Thymus (tissue), 11 donors: ENCODE data around the gene AKAP11. TPM values are rescaled to one million over a fixed set of nuclear protein-coding genes. Genes with fewer than 3 reads are reported as not detected.

Source experiments
- DNase-seq, 9 donors: peaks; one replicate each; pipeline ENCODE4 v3.0.0-alpha.2; 2013; ENCODE audit warnings: low spot score in 9 of 9, low read depth in 6 of 9, missing footprints in 1 of 9
- H3K27ac ChIP-seq, 2 donors: one replicate each; pipeline ENCODE4 v1.5.1; 2013; ENCODE audit warnings: control low read depth in 1 of 2, low read depth in 1 of 2, low read length in 1 of 2, mild to moderate bottlenecking in 1 of 2, moderate library complexity in 1 of 2
- H3K27me3 ChIP-seq, 2 donors: one replicate each; pipeline ENCODE4 v1.5.1; 2013; ENCODE audit warnings: low read length in 1 of 2; ENCODE audit not compliant: control insufficient read depth in 2 of 2, insufficient read depth in 1 of 2
- H3K36me3 ChIP-seq, 2 donors: one replicate each; pipeline ENCODE4 v1.5.1; 2013; ENCODE audit warnings: low read length in 1 of 2, mild to moderate bottlenecking in 1 of 2, moderate library complexity in 1 of 2; ENCODE audit not compliant: control insufficient read depth in 2 of 2, insufficient read depth in 2 of 2
- H3K4me1 ChIP-seq, 2 donors: one replicate each; pipeline ENCODE4 v1.5.1; 2013; ENCODE audit warnings: low read length in 2 of 2; ENCODE audit not compliant: control insufficient read depth in 2 of 2, insufficient read depth in 2 of 2
- H3K4me3 ChIP-seq, 2 donors: one replicate each; pipeline ENCODE4 v1.5.1; 2013; ENCODE audit warnings: low read length in 2 of 2, control low read depth in 1 of 2, mild to moderate bottlenecking in 1 of 2
- H3K9me3 ChIP-seq, 2 donors: one replicate each; pipeline ENCODE4 v1.5.1; 2013; ENCODE audit warnings: low read length in 1 of 2, mild to moderate bottlenecking in 1 of 2; ENCODE audit not compliant: control insufficient read depth in 2 of 2, insufficient read depth in 1 of 2
- WGBS: extraction: QIAGEN DNeasy Blood & Tissue Kit; methylation state at CpG from one replicate; pipeline ENCODE4 v1.1.7; 2013; 5-methylcytosine and 5-hydroxymethylcytosine counted together
- polyA plus RNA-seq: library from polyadenylated mRNA; stranded (reverse); fragments of 200-250 nt; gene quantifications from one replicate; pipeline ENCODE4 v1.2.3, GENCODE V29; 2013
- total RNA-seq: library from RNA; stranded (reverse); fragments of 120-200 nt; gene quantifications from one replicate; pipeline ENCODE4 v1.2.4, GENCODE V29; 2013
- donor health status: healthy.

Gene AKAP11
- total and polyA plus RNA-seq, 2 donors = 10.3 to 13.4 TPM

GRCh38 chr13:42312817-42313431 lies 41.0 kb downstream of the AKAP11 start:
- no peak overlapping the region for H3K27ac ChIP-seq
- no peaks in the 10 kb centered on the region for H3K4me1 ChIP-seq
- WGBS = 97% methylated on average over 2 of the region's 2 CpGs
- no peaks in the 10 kb centered on the region for H3K9me3 ChIP-seq
- no peak overlapping the region for H3K4me3 ChIP-seq
- peaks cover 3 to 29% of the 10 kb centered on the region in 2 donors for H3K36me3 ChIP-seq
- H3K27me3 ChIP-seq = no peaks in the 10 kb centered on the region
- no peak for DNase-seq

- no peak for DNase-seq
- Histone ChIP-seq H3K36me3 (peaks cover 0 to 11% of the 10 kb centered on the region in 2 donors), H3K9me3 (no peaks in the 10 kb centered on the region), H3K27ac (no peak overlapping the region), H3K27me3 (no peaks in the 10 kb centered on the region), H3K4me3 (no peak overlapping the region), H3K4me1 (peaks cover 0 to 2% of the 10 kb centered on the region in 2 donors)
- WGBS = 97% methylated on average over 3 of the region's 3 CpGs
Observed at GRCh38 chr13:42318570-42318969, 46.6 kb downstream of the AKAP11 start.

- peaks cover 0 to 11% of the 10 kb centered on the region in 2 donors for H3K36me3 ChIP-seq
- H3K9me3 ChIP-seq = no peaks in the 10 kb centered on the region
- H3K4me3 ChIP-seq = no peak overlapping the region
- DNase-seq = peak in 3 of 9 donors; percentile 13 to 27 (median 16)
- H3K27me3 ChIP-seq = no peaks in the 10 kb centered on the region
- WGBS = 87% methylated on average over 4 of the region's 4 CpGs
- peaks cover 0 to 2% of the 10 kb centered on the region in 2 donors for H3K4me1 ChIP-seq
- H3K27ac ChIP-seq = no peak overlapping the region
Observed at GRCh38 chr13:42320375-42320787, 48.4 kb downstream of the AKAP11 start.

GRCh38 chr13:42322806-42323205 lies 50.9 kb downstream of the AKAP11 start:
- Histone ChIP-seq H3K4me3 (no peak overlapping the region), H3K4me1 (peaks cover 0 to 2% of the 10 kb centered on the region in 2 donors), H3K27me3 (no peaks in the 10 kb centered on the region), H3K27ac (no peak overlapping the region), H3K36me3 (peaks cover 0 to 6% of the 10 kb centered on the region in 2 donors), H3K9me3 (no peaks in the 10 kb centered on the region)
- WGBS = 95% methylated on average over 2 of the region's 2 CpGs
- no peak for DNase-seq

GRCh38 chr13:42324704-42325103 lies 52.8 kb downstream of the AKAP11 start:
- no peaks in the 10 kb centered on the region for H3K9me3 ChIP-seq
- peaks cover 0 to 3% of the 10 kb centered on the region in 2 donors for H3K36me3 ChIP-seq
- no peak overlapping the region for H3K4me3 ChIP-seq
- no peaks in the 10 kb centered on the region for H3K27me3 ChIP-seq
- DNase-seq = no peak
- H3K4me1 ChIP-seq = peaks cover 0 to 2% of the 10 kb centered on the region in 2 donors
- no peak overlapping the region for H3K27ac ChIP-seq

GRCh38 chr13:42327725-42328124 lies 55.8 kb downstream of the AKAP11 start:
- H3K9me3 ChIP-seq = no peaks in the 10 kb centered on the region
- DNase-seq = no peak
- peaks cover 0 to 3% of the 10 kb centered on the region in 2 donors for H3K36me3 ChIP-seq
- peaks cover 0 to 5% of the 10 kb centered on the region in 2 donors for H3K4me1 ChIP-seq
- no peak overlapping the region for H3K27ac ChIP-seq
- H3K27me3 ChIP-seq = no peaks in the 10 kb centered on the region
- H3K4me3 ChIP-seq = no peak overlapping the region

GRCh38 chr13:42328672-42329071 lies 56.7 kb downstream of the AKAP11 start:
- no peak overlapping the region for H3K27ac ChIP-seq
- no peaks in the 10 kb centered on the region for H3K27me3 ChIP-seq
- H3K9me3 ChIP-seq = no peaks in the 10 kb centered on the region
- no peaks in the 10 kb centered on the region for H3K36me3 ChIP-seq
- H3K4me3 ChIP-seq = no peak overlapping the region
- DNase-seq = peak in 1 of 9 donors; percentile 13
- peaks cover 0 to 5% of the 10 kb centered on the region in 2 donors for H3K4me1 ChIP-seq

GRCh38 chr13:42329239-42329638 lies 57.3 kb downstream of the AKAP11 start:
- DNase-seq = peak in 1 of 9 donors; percentile 12
- Histone ChIP-seq H3K4me3 (no peak overlapping the region), H3K4me1 (peaks cover 1 to 7% of the 10 kb centered on the region in 2 donors), H3K27ac (no peak overlapping the region), H3K36me3 (no peaks in the 10 kb centered on the region), H3K9me3 (no peaks in the 10 kb centered on the region), H3K27me3 (no peaks in the 10 kb centered on the region)

- H3K4me3 ChIP-seq = no peak overlapping the region
- H3K4me1 ChIP-seq = peaks cover 4 to 10% of the 10 kb centered on the region in 2 donors
- no peak overlapping the region for H3K27ac ChIP-seq
- H3K36me3 ChIP-seq = no peaks in the 10 kb centered on the region
- H3K9me3 ChIP-seq = no peaks in the 10 kb centered on the region
- no peaks in the 10 kb centered on the region for H3K27me3 ChIP-seq
- no peak for DNase-seq
Observed at GRCh38 chr13:42331009-42331408, 59.1 kb downstream of the AKAP11 start.
